ENCODE measurements around the gene CWC15. TPM values are rescaled to one million over a fixed set of nuclear protein-coding genes. Genes with fewer than 3 reads are reported as not detected.

The CWC15 gene
- total and polyA plus RNA-seq, 2 of the 13 experiments (the other 11 are each of a cell fraction or from before 2014, with no cell fraction given) = 27.6 to 61.2 TPM

DNA sequence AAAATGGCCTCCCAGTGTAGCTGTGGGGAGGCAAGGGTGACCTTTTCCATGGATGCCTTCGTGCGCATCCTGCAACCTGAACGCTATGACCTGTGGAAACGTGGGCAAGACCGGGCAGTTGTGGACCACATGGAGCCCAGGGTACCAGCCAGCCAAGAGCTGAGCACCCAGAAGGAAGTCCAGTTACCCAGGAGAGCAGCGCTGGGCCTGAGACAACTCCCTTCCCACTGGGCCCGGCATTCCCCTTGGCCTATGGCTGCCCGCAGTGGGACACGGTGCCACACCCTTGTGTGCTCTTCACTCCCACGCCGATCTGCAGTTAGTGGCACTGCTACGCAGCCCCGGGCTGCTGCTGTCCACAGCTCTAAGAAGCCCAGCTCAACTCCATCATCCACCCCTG, 24.9 kb upstream of the CWC15 start (continued):
- TF ChIP-seq, protein P1, sequence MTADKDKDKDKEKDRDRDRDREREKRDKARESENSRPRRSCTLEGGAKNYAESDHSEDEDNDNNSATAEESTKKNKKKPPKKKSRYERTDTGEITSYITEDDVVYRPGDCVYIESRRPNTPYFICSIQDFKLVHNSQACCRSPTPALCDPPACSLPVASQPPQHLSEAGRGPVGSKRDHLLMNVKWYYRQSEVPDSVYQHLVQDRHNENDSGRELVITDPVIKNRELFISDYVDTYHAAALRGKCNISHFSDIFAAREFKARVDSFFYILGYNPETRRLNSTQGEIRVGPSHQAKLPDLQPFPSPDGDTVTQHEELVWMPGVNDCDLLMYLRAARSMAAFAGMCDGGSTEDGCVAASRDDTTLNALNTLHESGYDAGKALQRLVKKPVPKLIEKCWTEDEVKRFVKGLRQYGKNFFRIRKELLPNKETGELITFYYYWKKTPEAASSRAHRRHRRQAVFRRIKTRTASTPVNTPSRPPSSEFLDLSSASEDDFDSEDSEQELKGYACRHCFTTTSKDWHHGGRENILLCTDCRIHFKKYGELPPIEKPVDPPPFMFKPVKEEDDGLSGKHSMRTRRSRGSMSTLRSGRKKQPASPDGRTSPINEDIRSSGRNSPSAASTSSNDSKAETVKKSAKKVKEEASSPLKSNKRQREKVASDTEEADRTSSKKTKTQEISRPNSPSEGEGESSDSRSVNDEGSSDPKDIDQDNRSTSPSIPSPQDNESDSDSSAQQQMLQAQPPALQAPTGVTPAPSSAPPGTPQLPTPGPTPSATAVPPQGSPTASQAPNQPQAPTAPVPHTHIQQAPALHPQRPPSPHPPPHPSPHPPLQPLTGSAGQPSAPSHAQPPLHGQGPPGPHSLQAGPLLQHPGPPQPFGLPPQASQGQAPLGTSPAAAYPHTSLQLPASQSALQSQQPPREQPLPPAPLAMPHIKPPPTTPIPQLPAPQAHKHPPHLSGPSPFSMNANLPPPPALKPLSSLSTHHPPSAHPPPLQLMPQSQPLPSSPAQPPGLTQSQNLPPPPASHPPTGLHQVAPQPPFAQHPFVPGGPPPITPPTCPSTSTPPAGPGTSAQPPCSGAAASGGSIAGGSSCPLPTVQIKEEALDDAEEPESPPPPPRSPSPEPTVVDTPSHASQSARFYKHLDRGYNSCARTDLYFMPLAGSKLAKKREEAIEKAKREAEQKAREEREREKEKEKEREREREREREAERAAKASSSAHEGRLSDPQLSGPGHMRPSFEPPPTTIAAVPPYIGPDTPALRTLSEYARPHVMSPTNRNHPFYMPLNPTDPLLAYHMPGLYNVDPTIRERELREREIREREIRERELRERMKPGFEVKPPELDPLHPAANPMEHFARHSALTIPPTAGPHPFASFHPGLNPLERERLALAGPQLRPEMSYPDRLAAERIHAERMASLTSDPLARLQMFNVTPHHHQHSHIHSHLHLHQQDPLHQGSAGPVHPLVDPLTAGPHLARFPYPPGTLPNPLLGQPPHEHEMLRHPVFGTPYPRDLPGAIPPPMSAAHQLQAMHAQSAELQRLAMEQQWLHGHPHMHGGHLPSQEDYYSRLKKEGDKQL (CRISPR knock-in tag; IDR thresholded peaks at IDR 0.05; ENCODE audit: low read depth) = no peak
- TF ChIP-seq ZNF121 (CRISPR knock-in tag; IDR thresholded peaks at IDR 0.05) (no peak), ZNF10 (CRISPR knock-in tag; IDR thresholded peaks at IDR 0.05; ENCODE audit: borderline replicate concordance, low read depth) (no peak), U2AF1 (optimal IDR thresholded peaks at IDR 0.05; ENCODE audit: low read depth, low read length) (no peak), MED8 (CRISPR knock-in tag; IDR thresholded peaks at IDR 0.05; ENCODE audit: insufficient replicate concordance) (no peak), ZNF790 (CRISPR knock-in tag; IDR thresholded peaks at IDR 0.05; ENCODE audit: borderline replicate concordance) (no peak), KLF13 (CRISPR knock-in tag; IDR thresholded peaks at IDR 0.05) (no peak)

DNA sequence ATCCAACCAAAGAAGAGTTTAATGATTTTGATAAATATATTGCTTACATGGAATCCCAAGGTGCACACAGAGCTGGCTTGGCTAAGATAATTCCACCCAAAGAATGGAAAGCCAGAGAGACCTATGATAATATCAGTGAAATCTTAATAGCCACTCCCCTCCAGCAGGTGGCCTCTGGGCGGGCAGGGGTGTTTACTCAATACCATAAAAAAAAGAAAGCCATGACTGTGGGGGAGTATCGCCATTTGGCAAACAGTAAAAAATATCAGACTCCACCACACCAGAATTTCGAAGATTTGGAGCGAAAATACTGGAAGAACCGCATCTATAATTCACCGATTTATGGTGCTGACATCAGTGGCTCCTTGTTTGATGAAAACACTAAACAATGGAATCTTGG, 24.1 kb upstream of the CWC15 start:
- no peak for DNase-seq (ENCODE audit: low spot score)
- Histone ChIP-seq H3K9ac (ENCODE audit: insufficient read depth, low read depth, low read length) (no peak overlapping the region), H2AFZ (ENCODE audit: low read length) (no peak overlapping the region), H3K4me2 (ENCODE audit: low read depth, low read length) (no peak overlapping the region), H3K4me3 (replicated peaks in 1 of 3; ENCODE audit: insufficient read depth in 1 of 3, low read depth in 2 of 3, low read length in 3 of 3) (no peak overlapping the region), H3K79me2 (ENCODE audit: insufficient read depth, low read length) (no peaks in the 10 kb centered on the region), H3K27ac (ENCODE audit: extremely low read length, insufficient read depth, low read length) (no peak overlapping the region), H3K4me1 (ENCODE audit: insufficient read depth, low read length) (no peaks in the 10 kb centered on the region), H3K9me3 (ENCODE audit: low read length) (no peaks in the 10 kb centered on the region), H3K36me3 (replicated peaks in 1 of 2; ENCODE audit: control insufficient read depth in 1 of 2, insufficient read depth in 2 of 2, low read length in 2 of 2) (no peaks in the 10 kb centered on the region), H3K27me3 (ENCODE audit: control insufficient read depth in 1 of 2, insufficient read depth in 2 of 2, low read length in 2 of 2) (no peaks in the 10 kb centered on the region), H4K20me1 (ENCODE audit: insufficient read depth, low read length) (no peaks in the 10 kb centered on the region)
- 93% methylated on average over 6 of the region's 6 CpGs for WGBS (ENCODE audit: low lambda C conversion rate)
- BruUV-seq (replicated peaks) = no TSS peak
- FAIRE-seq = no peak
- ChIA-PET POLR2A (no interaction called here), CTCF (ENCODE audit: low intra/inter-chr PET ratio, low total read pairs) (no interaction called here)
- no peak for ATAC-seq
- in situ Hi-C loops (cut with HindIII; ENCODE audit: extremely low pct_ligation_motif_present, low pct_unique_long_range_greater_than_20kb) = no loop called here
- intact Hi-C loops (cut with micrococcal nuclease; ENCODE audit: unreplicated experiment) = no loop called here
- TF ChIP-seq RFXAP (CRISPR knock-in tag; IDR thresholded peaks at IDR 0.05; ENCODE audit: borderline replicate concordance) (no peak), GZF1 (CRISPR knock-in tag; IDR thresholded peaks at IDR 0.05) (no peak), ZNF232 (CRISPR knock-in tag; IDR thresholded peaks at IDR 0.05; ENCODE audit: borderline replicate concordance) (no peak), SMAD1 (CRISPR knock-in tag; IDR thresholded peaks at IDR 0.05; ENCODE audit: borderline replicate concordance, low read depth) (no peak), PHB2 (IDR thresholded peaks at IDR 0.05; ENCODE audit: partially characterized antibody) (no peak), ZNF251 (CRISPR knock-in tag; IDR thresholded peaks at IDR 0.05) (no peak)
- TF ChIP-seq, protein P2, sequence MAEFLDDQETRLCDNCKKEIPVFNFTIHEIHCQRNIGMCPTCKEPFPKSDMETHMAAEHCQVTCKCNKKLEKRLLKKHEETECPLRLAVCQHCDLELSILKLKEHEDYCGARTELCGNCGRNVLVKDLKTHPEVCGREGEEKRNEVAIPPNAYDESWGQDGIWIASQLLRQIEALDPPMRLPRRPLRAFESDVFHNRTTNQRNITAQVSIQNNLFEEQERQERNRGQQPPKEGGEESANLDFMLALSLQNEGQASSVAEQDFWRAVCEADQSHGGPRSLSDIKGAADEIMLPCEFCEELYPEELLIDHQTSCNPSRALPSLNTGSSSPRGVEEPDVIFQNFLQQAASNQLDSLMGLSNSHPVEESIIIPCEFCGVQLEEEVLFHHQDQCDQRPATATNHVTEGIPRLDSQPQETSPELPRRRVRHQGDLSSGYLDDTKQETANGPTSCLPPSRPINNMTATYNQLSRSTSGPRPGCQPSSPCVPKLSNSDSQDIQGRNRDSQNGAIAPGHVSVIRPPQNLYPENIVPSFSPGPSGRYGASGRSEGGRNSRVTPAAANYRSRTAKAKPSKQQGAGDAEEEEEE (CRISPR knock-in tag; IDR thresholded peaks at IDR 0.05; ENCODE audit: borderline replicate concordance) = no peak
- TF ChIP-seq, protein P3, sequence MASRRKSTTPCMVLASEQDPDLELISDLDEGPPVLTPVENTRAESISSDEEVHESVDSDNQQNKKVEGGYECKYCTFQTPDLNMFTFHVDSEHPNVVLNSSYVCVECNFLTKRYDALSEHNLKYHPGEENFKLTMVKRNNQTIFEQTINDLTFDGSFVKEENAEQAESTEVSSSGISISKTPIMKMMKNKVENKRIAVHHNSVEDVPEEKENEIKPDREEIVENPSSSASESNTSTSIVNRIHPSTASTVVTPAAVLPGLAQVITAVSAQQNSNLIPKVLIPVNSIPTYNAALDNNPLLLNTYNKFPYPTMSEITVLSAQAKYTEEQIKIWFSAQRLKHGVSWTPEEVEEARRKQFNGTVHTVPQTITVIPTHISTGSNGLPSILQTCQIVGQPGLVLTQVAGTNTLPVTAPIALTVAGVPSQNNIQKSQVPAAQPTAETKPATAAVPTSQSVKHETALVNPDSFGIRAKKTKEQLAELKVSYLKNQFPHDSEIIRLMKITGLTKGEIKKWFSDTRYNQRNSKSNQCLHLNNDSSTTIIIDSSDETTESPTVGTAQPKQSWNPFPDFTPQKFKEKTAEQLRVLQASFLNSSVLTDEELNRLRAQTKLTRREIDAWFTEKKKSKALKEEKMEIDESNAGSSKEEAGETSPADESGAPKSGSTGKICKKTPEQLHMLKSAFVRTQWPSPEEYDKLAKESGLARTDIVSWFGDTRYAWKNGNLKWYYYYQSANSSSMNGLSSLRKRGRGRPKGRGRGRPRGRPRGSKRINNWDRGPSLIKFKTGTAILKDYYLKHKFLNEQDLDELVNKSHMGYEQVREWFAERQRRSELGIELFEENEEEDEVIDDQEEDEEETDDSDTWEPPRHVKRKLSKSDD (CRISPR knock-in tag; IDR thresholded peaks at IDR 0.05; ENCODE audit: low read depth) = no peak
